Keratinocyte (primary cell): ENCODE results near the gene LGALS12. TPM values are rescaled to one million over a fixed set of nuclear protein-coding genes. Genes with fewer than 3 reads are reported as not detected.

Source experiments
- DNase-seq: peaks from one replicate; pipeline ENCODE4 v3.0.0-alpha.2; 2011; ENCODE audit warnings: low read depth, missing footprints, low spot score
- FAIRE-seq: peaks from 2 replicates; lab custom pipeline; 2011; peaks lifted over from hg19 to GRCh38; lab: Jason Lieb, UNC
- H2AFZ ChIP-seq: 2 replicates; pipeline ENCODE4 v1.6.0; 2012; ENCODE audit warnings: low read length, control low read depth, inconsistent platforms; ENCODE audit not compliant: control insufficient read depth
- H3K27ac ChIP-seq: 2 replicates; pipeline ENCODE4 v1.5.1; 2011; ENCODE audit warnings: low read length; ENCODE audit not compliant: control insufficient read depth, insufficient read depth
- H3K27me3 ChIP-seq: 3 replicates; pipeline ENCODE4 v1.6.0; 2011; ENCODE audit warnings: low read length; ENCODE audit not compliant: control insufficient read depth, insufficient read depth; ENCODE audit errors: extremely low read depth
- H3K36me3 ChIP-seq, 2 experiments: 2 replicates in 1 of 2; 3 replicates in 1 of 2; pipeline ENCODE4 v1.5.1; 2011; ENCODE audit warnings: low read length in 2 of 2, mild to moderate bottlenecking in 1 of 2; ENCODE audit not compliant: control insufficient read depth in 2 of 2, insufficient read depth in 2 of 2; ENCODE audit errors: extremely low read depth in 1 of 2
- H3K4me1 ChIP-seq: 3 replicates; pipeline ENCODE4 v1.5.1; 2011; ENCODE audit warnings: low read length; ENCODE audit not compliant: control insufficient read depth, insufficient read depth; ENCODE audit errors: extremely low read depth
- H3K4me2 ChIP-seq: 3 replicates; pipeline ENCODE4 v1.6.0; 2011; ENCODE audit warnings: low read depth, low read length; ENCODE audit not compliant: control insufficient read depth, insufficient read depth; ENCODE audit errors: extremely low read depth
- H3K4me3 ChIP-seq, 3 experiments: fragments of 200-600 bp in 1 of 3; sonication (generic) in 1 of 3; 2 replicates in 2 of 3; 3 replicates in 1 of 3; pipeline ENCODE4 v1.5.1; 2011 to 2016; ENCODE audit warnings: low read length in 3 of 3, mild to moderate bottlenecking in 3 of 3, control low read depth in 2 of 3, inconsistent platforms in 1 of 3, low read depth in 1 of 3, mixed read lengths in 1 of 3, mixed run types in 1 of 3, moderate library complexity in 1 of 3; ENCODE audit not compliant: control insufficient read depth in 2 of 3, insufficient read depth in 2 of 3; ENCODE audit errors: extremely low read depth in 1 of 3
- H3K79me2 ChIP-seq: 2 replicates; pipeline ENCODE4 v1.6.0; 2012; ENCODE audit warnings: low read length; ENCODE audit not compliant: control insufficient read depth, insufficient read depth
- H3K9ac ChIP-seq: 3 replicates; pipeline ENCODE4 v1.6.0; 2011; ENCODE audit warnings: low read length; ENCODE audit not compliant: control insufficient read depth, insufficient read depth; ENCODE audit errors: extremely low read depth
- H3K9me1 ChIP-seq: 3 replicates; pipeline ENCODE4 v1.6.0; 2011; ENCODE audit warnings: low read length; ENCODE audit not compliant: control insufficient read depth, insufficient read depth; ENCODE audit errors: extremely low read depth
- H3K9me3 ChIP-seq: 2 replicates; pipeline ENCODE4 v1.5.1; 2012; ENCODE audit warnings: low read depth, low read length; ENCODE audit not compliant: control insufficient read depth
- H4K20me1 ChIP-seq: 3 replicates; pipeline ENCODE4 v1.6.0; 2011; ENCODE audit warnings: low read length; ENCODE audit not compliant: control insufficient read depth, insufficient read depth; ENCODE audit errors: extremely low read depth
- EZH2 ChIP-seq: IDR thresholded peaks from one replicate; pipeline ENCODE4 v1.6.1; 2012; ENCODE audit warnings: inconsistent platforms, mild to moderate bottlenecking, low read length, moderate library complexity
- dilution Hi-C: fragments of 300-500 bp; cut with MboI; formaldehyde crosslinking; loops from one replicate; pipeline ENCODE4 v1.7.0; 2020; ENCODE audit warnings: low sequenced_read_pairs; ENCODE audit not compliant: extremely low pct_ligation_motif_present
- polyA plus RNA-seq, 5 experiments: library from polyadenylated mRNA; depleted of rRNA in 3 of 5; stranded (reverse) in 3 of 5; stranded (forward) in 1 of 5; unstranded in 1 of 5; fragments of >200 nt; gene quantifications; 1 replicate in 1 of 5; 2 replicates in 3 of 5; 3 replicates in 1 of 5; pipeline versions ENCODE4 v1.2.1 to v1.2.3, GENCODE V29; 2011 to 2012; ENCODE audit warnings: missing spikeins in 2 of 5, low read depth in 1 of 5, low replicate concordance in 1 of 5
- TF ChIP-seq, protein P1 (sequence below), 3 experiments: IDR thresholded peaks in 1 of 3; conservative IDR thresholded peaks in 1 of 3; optimal IDR thresholded peaks in 1 of 3; 2 replicates in 2 of 3; 3 replicates in 1 of 3; pipeline versions ENCODE3 to v1.5.1; 2011; ENCODE audit warnings: low read length in 3 of 3, mild to moderate bottlenecking in 3 of 3, moderate library complexity in 2 of 3, control low read depth in 1 of 3, inconsistent platforms in 1 of 3; ENCODE audit not compliant: insufficient read depth in 2 of 3; ENCODE audit errors: extremely low read depth in 1 of 3

The LGALS12 gene
- polyA plus RNA-seq, 1 donor (not counting 4 experiments of a cell fraction or from before 2014, with no cell fraction given) = not detected

- Histone ChIP-seq H4K20me1 (no peaks in the 10 kb centered on the region), H3K9ac (no peak overlapping the region), H3K9me3 (no peaks in the 10 kb centered on the region), H3K4me1 (no peaks in the 10 kb centered on the region), H2AFZ (no peak overlapping the region), H3K4me2 (no peak overlapping the region), H3K27ac (no peak overlapping the region), H3K36me3 (no peaks in the 10 kb centered on the region), H3K27me3 (no peaks in the 10 kb centered on the region), H3K79me2 (no peaks in the 10 kb centered on the region), H3K4me3 (no peak overlapping the region), H3K9me1 (no peaks in the 10 kb centered on the region)
- dilution Hi-C loops = no loop called here
- DNase-seq (no peak), FAIRE-seq (no peak)
- TF ChIP-seq, protein P1, sequence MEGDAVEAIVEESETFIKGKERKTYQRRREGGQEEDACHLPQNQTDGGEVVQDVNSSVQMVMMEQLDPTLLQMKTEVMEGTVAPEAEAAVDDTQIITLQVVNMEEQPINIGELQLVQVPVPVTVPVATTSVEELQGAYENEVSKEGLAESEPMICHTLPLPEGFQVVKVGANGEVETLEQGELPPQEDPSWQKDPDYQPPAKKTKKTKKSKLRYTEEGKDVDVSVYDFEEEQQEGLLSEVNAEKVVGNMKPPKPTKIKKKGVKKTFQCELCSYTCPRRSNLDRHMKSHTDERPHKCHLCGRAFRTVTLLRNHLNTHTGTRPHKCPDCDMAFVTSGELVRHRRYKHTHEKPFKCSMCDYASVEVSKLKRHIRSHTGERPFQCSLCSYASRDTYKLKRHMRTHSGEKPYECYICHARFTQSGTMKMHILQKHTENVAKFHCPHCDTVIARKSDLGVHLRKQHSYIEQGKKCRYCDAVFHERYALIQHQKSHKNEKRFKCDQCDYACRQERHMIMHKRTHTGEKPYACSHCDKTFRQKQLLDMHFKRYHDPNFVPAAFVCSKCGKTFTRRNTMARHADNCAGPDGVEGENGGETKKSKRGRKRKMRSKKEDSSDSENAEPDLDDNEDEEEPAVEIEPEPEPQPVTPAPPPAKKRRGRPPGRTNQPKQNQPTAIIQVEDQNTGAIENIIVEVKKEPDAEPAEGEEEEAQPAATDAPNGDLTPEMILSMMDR (optimal IDR thresholded peaks at IDR 0.05 in 1 of 3, IDR thresholded peaks at IDR 0.05 in 1 of 3, conservative IDR thresholded peaks at IDR 0.05 in 1 of 3; ENCODE audit: extremely low read depth in 1 of 3, insufficient read depth in 2 of 3, low read length in 3 of 3) = no peak
- no peak for TF ChIP-seq EZH2
Observed at GRCh38 chr11:63518548-63518947, 12.7 kb downstream of the LGALS12 start.

GRCh38 chr11:63520606-63521170 is 14.8 kb downstream of the LGALS12 start:
- no peaks in the 10 kb centered on the region for H3K27me3 ChIP-seq
- no peaks in the 10 kb centered on the region for H3K36me3 ChIP-seq
- H3K4me2 ChIP-seq = no peak overlapping the region
- no peak overlapping the region for H3K4me3 ChIP-seq
- no peak for TF ChIP-seq EZH2
- TF ChIP-seq, protein P1 (optimal IDR thresholded peaks at IDR 0.05 in 1 of 3, IDR thresholded peaks at IDR 0.05 in 1 of 3, conservative IDR thresholded peaks at IDR 0.05 in 1 of 3; ENCODE audit: extremely low read depth in 1 of 3, insufficient read depth in 2 of 3, low read length in 3 of 3) = no peak
- no peaks in the 10 kb centered on the region for H4K20me1 ChIP-seq
- DNase-seq (no peak), FAIRE-seq (no peak)
- no peak overlapping the region for H3K9ac ChIP-seq
- no peaks in the 10 kb centered on the region for H3K79me2 ChIP-seq
- H3K4me1 ChIP-seq = no peaks in the 10 kb centered on the region
- H3K9me1 ChIP-seq = no peaks in the 10 kb centered on the region
- H2AFZ ChIP-seq = no peak overlapping the region
- no peak overlapping the region for H3K27ac ChIP-seq
- H3K9me3 ChIP-seq = no peaks in the 10 kb centered on the region
- dilution Hi-C loops = no loop called here
